Measurements from ENCODE around the gene KCTD4. TPM values are rescaled to one million over a fixed set of nuclear protein-coding genes. Genes with fewer than 3 reads are reported as not detected.
"Not testable (repeated sequence)": the region's sequence is repeated elsewhere in the genome, so short reads cannot be mapped to it uniquely, and the experiment has no call there.

Gene KCTD4
- total RNA-seq, 2 experiments from 2014 or later, result not detected

- H3K4me1 Mint-ChIP-seq (ENCODE audit: low read depth); CTCF ChIA-PET; H3K36me3 Mint-ChIP-seq (ENCODE audit: low read depth); DNase-seq; H3K9me3 Mint-ChIP-seq; H3K4me3 Mint-ChIP-seq; H3K27me3 Mint-ChIP-seq (ENCODE audit: low read depth); intact Hi-C loops (cut with micrococcal nuclease); H3K27ac Mint-ChIP-seq: not testable (repeated sequence)
These were observed 11.8 kb downstream of the KCTD4 start for GRCh38 chr13:45189077-45189476.

- CTCF ChIA-PET, result interaction anchor here (0.7 kb wide), 1 partner anchor 19 kb away, joined by 3 read pairs; no protein-coding TSS in a partner anchor
- H3K27me3 Mint-ChIP-seq (ENCODE audit: low read depth), result no peaks in the 10 kb centered on the region
- H3K36me3 Mint-ChIP-seq (ENCODE audit: low read depth), result peaks cover 17% of the 10 kb centered on the region
- no peak overlapping the region for H3K27ac Mint-ChIP-seq
- intact Hi-C loops (cut with micrococcal nuclease), result no loop called here
- no peak overlapping the region for H3K4me3 Mint-ChIP-seq
- peaks cover 8% of the 10 kb centered on the region for H3K4me1 Mint-ChIP-seq (ENCODE audit: low read depth)
- peaks cover 2% of the 10 kb centered on the region for H3K9me3 Mint-ChIP-seq
- DNase-seq, result no peak
These were observed 15.6 kb downstream of the KCTD4 start for GRCh38 chr13:45185286-45185685.

GRCh38 chr13:45184693-45185092 is 16.2 kb downstream of the KCTD4 start:
- DNase-seq, result no peak
- Mint-ChIP-seq H3K27ac (no peak overlapping the region), H3K36me3 (ENCODE audit: low read depth) (peaks cover 17% of the 10 kb centered on the region), H3K4me3 (no peak overlapping the region), H3K9me3 (peaks cover 2% of the 10 kb centered on the region), H3K27me3 (ENCODE audit: low read depth) (no peaks in the 10 kb centered on the region), H3K4me1 (ENCODE audit: low read depth) (peaks cover 9% of the 10 kb centered on the region)
- intact Hi-C loops (cut with micrococcal nuclease), result no loop called here
- CTCF ChIA-PET, result interaction anchor here (0.7 kb wide), 1 partner anchor 20 kb away, joined by 3 read pairs; no protein-coding TSS in a partner anchor

GRCh38 chr13:45180713-45181601 is 19.9 kb downstream of the KCTD4 start:
- Mint-ChIP-seq H3K27me3 (ENCODE audit: low read depth) (no peaks in the 10 kb centered on the region), H3K4me3 (no peak overlapping the region), H3K27ac (peak overlapping the region; percentile 60), H3K4me1 (ENCODE audit: low read depth) (peaks cover 33% of the 10 kb centered on the region), H3K9me3 (no peaks in the 10 kb centered on the region), H3K36me3 (ENCODE audit: low read depth) (peaks cover 14% of the 10 kb centered on the region)
- no peak for DNase-seq
- CTCF ChIA-PET, result no interaction called here
- intact Hi-C loops (cut with micrococcal nuclease), result no loop called here

- CTCF ChIA-PET, result no interaction called here
- H3K9me3 Mint-ChIP-seq, result no peaks in the 10 kb centered on the region
- peaks cover 17% of the 10 kb centered on the region for H3K36me3 Mint-ChIP-seq (ENCODE audit: low read depth)
- H3K27me3 Mint-ChIP-seq (ENCODE audit: low read depth), result no peaks in the 10 kb centered on the region
- peaks cover 33% of the 10 kb centered on the region for H3K4me1 Mint-ChIP-seq (ENCODE audit: low read depth)
- H3K4me3 Mint-ChIP-seq, result no peak overlapping the region
- DNase-seq, result no peak
- intact Hi-C loops (cut with micrococcal nuclease), result no loop called here
- no peak overlapping the region for H3K27ac Mint-ChIP-seq
These were observed 20.5 kb downstream of the KCTD4 start for GRCh38 chr13:45180303-45180702.

GRCh38 chr13:45179428-45179827 is 21.4 kb downstream of the KCTD4 start:
- no peaks in the 10 kb centered on the region for H3K27me3 Mint-ChIP-seq (ENCODE audit: low read depth)
- intact Hi-C loops (cut with micrococcal nuclease), result no loop called here
- no peaks in the 10 kb centered on the region for H3K9me3 Mint-ChIP-seq
- no peak overlapping the region for H3K27ac Mint-ChIP-seq
- no peak for DNase-seq
- H3K4me3 Mint-ChIP-seq, result no peak overlapping the region
- peaks cover 20% of the 10 kb centered on the region for H3K36me3 Mint-ChIP-seq (ENCODE audit: low read depth)
- peaks cover 33% of the 10 kb centered on the region for H3K4me1 Mint-ChIP-seq (ENCODE audit: low read depth)
- CTCF ChIA-PET, result interaction anchor here (1.3 to 1.5 kb wide), 2 partner anchors 13 to 206 kb away, joined by 3 to 5 read pairs; no protein-coding TSS in a partner anchor

- Mint-ChIP-seq H3K9me3 (no peaks in the 10 kb centered on the region), H3K36me3 (ENCODE audit: low read depth) (peaks cover 17% of the 10 kb centered on the region), H3K4me3 (no peak overlapping the region), H3K4me1 (ENCODE audit: low read depth) (peaks cover 33% of the 10 kb centered on the region), H3K27me3 (ENCODE audit: low read depth) (no peaks in the 10 kb centered on the region), H3K27ac (no peak overlapping the region)
- intact Hi-C loops (cut with micrococcal nuclease), result no loop called here
- no peak for DNase-seq
- CTCF ChIA-PET, result interaction anchor here (1.3 to 1.5 kb wide), 2 partner anchors 14 to 205 kb away, joined by 3 to 5 read pairs; no protein-coding TSS in a partner anchor
These were observed 22.3 kb downstream of the KCTD4 start for GRCh38 chr13:45178349-45179162.

GRCh38 chr13:45174478-45174877 is 26.4 kb downstream of the KCTD4 start:
- Mint-ChIP-seq H3K4me3 (no peak overlapping the region), H3K36me3 (ENCODE audit: low read depth) (peaks cover 30% of the 10 kb centered on the region), H3K4me1 (ENCODE audit: low read depth) (peaks cover 30% of the 10 kb centered on the region), H3K9me3 (no peaks in the 10 kb centered on the region), H3K27me3 (ENCODE audit: low read depth) (no peaks in the 10 kb centered on the region), H3K27ac (no peak overlapping the region)
- CTCF ChIA-PET, result no interaction called here
- intact Hi-C loops (cut with micrococcal nuclease), result loop anchor here (1.0 kb wide), 1 partner anchor 26 kb away; no protein-coding TSS in a partner anchor
- no peak for DNase-seq

- intact Hi-C loops (cut with micrococcal nuclease), result no loop called here
- H3K27me3 Mint-ChIP-seq (ENCODE audit: low read depth), result no peaks in the 10 kb centered on the region
- peaks cover 7% of the 10 kb centered on the region for H3K4me1 Mint-ChIP-seq (ENCODE audit: low read depth)
- peaks cover 39% of the 10 kb centered on the region for H3K36me3 Mint-ChIP-seq (ENCODE audit: low read depth)
- H3K9me3 Mint-ChIP-seq, result no peaks in the 10 kb centered on the region
- H3K27ac Mint-ChIP-seq, result no peak overlapping the region
- no peak overlapping the region for H3K4me3 Mint-ChIP-seq
- no peak for DNase-seq
- CTCF ChIA-PET, result no interaction called here
These were observed 32.3 kb downstream of the KCTD4 start for GRCh38 chr13:45168555-45168930.

- no peak overlapping the region for H3K4me3 Mint-ChIP-seq
- no peaks in the 10 kb centered on the region for H3K9me3 Mint-ChIP-seq
- CTCF ChIA-PET, result interaction anchor here (0.7 kb wide), 1 partner anchor 15 kb away, joined by 5 read pairs; no protein-coding TSS in a partner anchor
- H3K27ac Mint-ChIP-seq, result no peak overlapping the region
- DNase-seq, result no peak
- H3K27me3 Mint-ChIP-seq (ENCODE audit: low read depth), result no peaks in the 10 kb centered on the region
- peaks cover 8% of the 10 kb centered on the region for H3K4me1 Mint-ChIP-seq (ENCODE audit: low read depth)
- H3K36me3 Mint-ChIP-seq (ENCODE audit: low read depth), result peaks cover 36% of the 10 kb centered on the region
- intact Hi-C loops (cut with micrococcal nuclease), result no loop called here
These were observed 33.0 kb downstream of the KCTD4 start for GRCh38 chr13:45167611-45168554.

- Mint-ChIP-seq H3K9me3 (no peaks in the 10 kb centered on the region), H3K27me3 (ENCODE audit: low read depth) (no peaks in the 10 kb centered on the region), H3K36me3 (ENCODE audit: low read depth) (peaks cover 27% of the 10 kb centered on the region), H3K4me3 (no peak overlapping the region), H3K4me1 (ENCODE audit: low read depth) (peaks cover 11% of the 10 kb centered on the region), H3K27ac (no peak overlapping the region)
- intact Hi-C loops (cut with micrococcal nuclease), result no loop called here
- no peak for DNase-seq
- CTCF ChIA-PET, result interaction anchor here (0.6 to 0.7 kb wide), 2 partner anchors 14 to 248 kb away, joined by 5 read pairs; no protein-coding TSS in a partner anchor
These were observed 34.0 kb downstream of the KCTD4 start for GRCh38 chr13:45166858-45167257.
